Measurements from ENCODE around the gene MEAK7. TPM values are rescaled to one million over a fixed set of nuclear protein-coding genes. Genes with fewer than 3 reads are reported as not detected.

The MEAK7 gene
- total RNA-seq, 1 donor from 2014 or later: 28.5 TPM

DNA sequence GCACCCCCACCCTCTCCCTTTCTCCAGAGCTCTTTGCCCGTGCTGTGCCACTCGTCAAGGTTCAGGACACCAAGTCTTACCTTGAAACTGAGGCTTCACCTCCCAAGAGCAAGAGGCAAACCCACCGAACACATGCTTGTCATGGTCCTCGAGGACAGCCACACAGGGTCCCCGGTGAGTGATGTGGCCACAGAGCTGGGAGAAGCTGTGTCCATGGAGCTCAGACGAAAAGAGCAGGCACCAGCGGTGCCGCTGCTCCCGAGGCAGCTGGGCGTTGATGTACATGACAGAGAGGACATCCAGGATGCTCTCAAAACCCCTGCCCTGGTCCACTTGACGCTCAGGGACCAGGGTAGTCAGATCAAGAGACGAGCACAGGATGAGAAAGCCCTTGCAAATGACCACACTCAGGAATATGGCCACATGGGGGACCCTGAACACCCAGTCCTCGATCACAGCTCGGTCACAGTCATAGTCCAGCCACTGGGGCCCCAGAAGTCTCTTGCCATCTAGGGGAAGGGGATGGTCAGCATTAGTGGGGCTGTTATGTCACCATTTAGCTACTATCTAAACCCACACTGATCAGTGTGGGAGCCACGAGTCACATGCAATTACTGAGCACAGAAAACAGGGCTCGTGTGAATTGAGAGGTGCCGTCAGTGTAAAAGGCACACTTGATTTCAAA lies 17.8 kb downstream of the MEAK7 start:
- intact Hi-C loops (cut with DNase I): loop anchor here (10.0 kb wide), 1 partner anchor 522 kb away; the partner anchor contains the start of gene NECAB2
- Histone ChIP-seq H3K4me1 (peaks cover 4% of the 10 kb centered on the region), H3K27me3 (no peaks in the 10 kb centered on the region), H3K4me3 (no peak overlapping the region), H3K9me3 (no peaks in the 10 kb centered on the region), H3K36me3 (peaks cover 0 to 31% of the 10 kb centered on the region in 2 donors), H3K27ac (no peak overlapping the region)
- TF ChIP-seq POLR2AphosphoS5 (IDR thresholded peaks at IDR 0.05; ENCODE audit: insufficient read depth in 1 of 2, low read depth in 1 of 2): no peak
- DNase-seq (ENCODE audit: extremely low spot score in 2 of 2): peak; percentile 67 to 77

DNA sequence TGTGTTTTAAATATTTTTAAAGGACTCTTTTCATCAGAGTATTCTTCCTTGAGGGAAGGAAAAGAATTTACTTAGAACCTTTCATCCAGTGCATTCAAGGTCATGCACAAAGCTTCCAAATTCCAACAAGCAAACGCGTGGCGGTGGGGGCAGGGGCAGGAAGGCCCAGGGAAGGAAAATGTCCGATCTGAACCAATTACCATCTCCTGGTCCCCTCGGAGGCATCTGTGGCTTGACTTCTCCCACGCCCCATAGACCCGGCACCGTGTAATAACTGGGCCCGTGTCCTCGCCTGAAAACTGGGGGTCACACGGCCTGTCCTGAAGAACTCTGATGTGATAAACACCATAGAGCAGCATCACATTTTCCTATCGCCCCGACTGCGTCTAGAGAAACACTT lies 18.3 kb downstream of the MEAK7 start:
- TF ChIP-seq CTCF (IDR thresholded peaks at IDR 0.05) (no peak), POLR2AphosphoS5 (IDR thresholded peaks at IDR 0.05; ENCODE audit: insufficient read depth in 1 of 2, low read depth in 1 of 2) (no peak), POLR2A (IDR thresholded peaks at IDR 0.05) (no peak)
- Histone ChIP-seq H3K36me3 (peaks cover 0 to 34% of the 10 kb centered on the region in 2 donors), H3K27ac (no peak overlapping the region), H3K27me3 (no peaks in the 10 kb centered on the region), H3K4me1 (peaks cover 4% of the 10 kb centered on the region), H3K9me3 (no peaks in the 10 kb centered on the region), H3K4me3 (no peak overlapping the region)
- intact Hi-C loops (cut with DNase I): loop anchor here (10.0 kb wide), 1 partner anchor 521 kb away; the partner anchor contains the start of gene NECAB2
- DNase-seq (ENCODE audit: extremely low spot score in 2 of 2): no peak

- H3K4me3 ChIP-seq: no peak overlapping the region
- H3K4me1 ChIP-seq: peaks cover 4% of the 10 kb centered on the region
- peaks cover 0 to 37% of the 10 kb centered on the region in 2 donors for H3K36me3 ChIP-seq
- TF ChIP-seq CTCF (IDR thresholded peaks at IDR 0.05) (no peak), POLR2A (IDR thresholded peaks at IDR 0.05) (no peak), POLR2AphosphoS5 (IDR thresholded peaks at IDR 0.05; ENCODE audit: insufficient read depth in 1 of 2, low read depth in 1 of 2) (no peak)
- peak; percentile 43 to 77 for DNase-seq (ENCODE audit: extremely low spot score in 2 of 2)
- H3K27me3 ChIP-seq: no peaks in the 10 kb centered on the region
- no peaks in the 10 kb centered on the region for H3K9me3 ChIP-seq
- intact Hi-C loops (cut with DNase I): loop anchor here (10.0 kb wide), 1 partner anchor 521 kb away; the partner anchor contains the start of gene NECAB2
- no peak overlapping the region for H3K27ac ChIP-seq
Measured at GRCh38 chr16:84485255-84486010, 19.0 kb downstream of the MEAK7 start.

DNA sequence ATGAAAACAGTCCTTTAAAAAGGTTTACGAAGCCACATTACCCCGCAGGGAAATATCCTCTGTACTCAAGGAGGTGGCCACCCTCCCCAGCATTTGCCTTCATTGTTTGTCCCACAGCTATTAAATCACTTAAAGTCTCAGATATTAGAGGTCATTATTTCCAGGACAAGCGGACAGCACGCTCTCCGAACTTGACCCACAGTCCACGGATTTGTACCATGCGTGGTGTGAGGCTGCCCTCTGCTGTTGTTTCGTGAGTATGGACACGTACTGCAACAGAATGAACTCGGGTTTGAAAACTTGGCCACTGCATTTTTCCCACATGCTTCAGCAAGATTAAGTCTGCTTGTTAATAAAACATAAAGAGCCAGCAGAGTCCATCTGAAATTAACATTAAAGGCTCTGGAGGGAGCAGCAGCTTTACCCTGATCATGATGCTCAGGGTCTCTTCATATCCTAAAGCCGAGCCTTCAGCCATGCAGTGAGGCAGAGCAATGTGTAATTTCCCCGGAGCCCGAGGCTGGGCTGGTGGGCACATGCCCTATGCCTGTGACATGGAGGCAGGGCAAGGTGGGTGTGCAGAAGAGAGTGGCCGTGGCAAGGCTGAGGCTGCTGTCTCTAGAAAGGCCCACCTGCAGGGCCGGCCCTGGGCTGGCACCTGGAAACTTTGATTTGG lies 19.7 kb downstream of the MEAK7 start:
- no peak overlapping the region for H3K4me3 ChIP-seq
- peaks cover 4% of the 10 kb centered on the region for H3K4me1 ChIP-seq
- no peak overlapping the region for H3K27ac ChIP-seq
- H3K9me3 ChIP-seq: no peaks in the 10 kb centered on the region
- peaks cover 0 to 41% of the 10 kb centered on the region in 2 donors for H3K36me3 ChIP-seq
- no peaks in the 10 kb centered on the region for H3K27me3 ChIP-seq
- intact Hi-C loops (cut with DNase I): loop anchor here (5.0 to 10.0 kb wide), 2 partner anchors 207 to 520 kb away; partner anchors contain the start of gene NECAB2
- TF ChIP-seq CTCF (IDR thresholded peaks at IDR 0.05): peak; percentile 59 to 78 (median 60)
- TF ChIP-seq POLR2AphosphoS5 (IDR thresholded peaks at IDR 0.05; ENCODE audit: insufficient read depth in 1 of 2, low read depth in 1 of 2): no peak
- TF ChIP-seq POLR2A (IDR thresholded peaks at IDR 0.05): no peak
- peak; percentile 52 to 62 for DNase-seq (ENCODE audit: extremely low spot score in 2 of 2)

DNA sequence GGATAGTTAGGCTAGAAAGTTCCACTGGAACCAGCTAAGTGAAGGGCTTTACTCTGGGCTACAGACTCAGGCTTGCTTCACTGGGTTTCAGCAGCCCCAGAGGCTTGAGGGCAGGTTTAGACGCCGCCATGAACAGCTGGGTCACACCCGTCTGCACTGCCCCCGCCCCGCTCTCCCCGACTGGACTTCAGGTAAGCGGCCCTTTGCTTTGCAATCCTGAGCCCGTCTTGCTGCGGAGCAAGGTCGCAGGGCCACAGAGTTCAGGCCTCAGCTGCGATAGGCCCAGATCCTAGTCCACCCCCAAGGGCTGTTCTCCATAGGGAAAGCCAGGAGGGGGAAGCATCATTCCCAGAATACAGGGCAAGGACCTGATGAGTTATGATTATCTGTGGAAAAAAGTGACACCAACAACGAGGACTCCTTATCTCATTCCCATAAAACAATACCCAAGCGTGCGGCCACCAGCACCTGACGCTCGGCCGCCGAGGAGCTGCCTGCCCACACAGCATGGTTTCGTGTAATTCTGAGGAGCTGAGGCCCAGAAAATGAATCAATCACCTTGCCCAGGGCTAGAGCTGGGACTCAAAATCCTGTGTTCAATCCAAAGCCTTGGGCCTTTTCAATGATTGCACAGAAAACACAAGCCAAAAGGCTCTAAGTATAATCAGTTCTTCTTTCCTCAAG lies 20.4 kb downstream of the MEAK7 start:
- Histone ChIP-seq H3K4me3 (no peak overlapping the region), H3K27ac (no peak overlapping the region), H3K9me3 (no peaks in the 10 kb centered on the region), H3K36me3 (peaks cover 0 to 37% of the 10 kb centered on the region in 2 donors), H3K4me1 (peaks cover 4% of the 10 kb centered on the region), H3K27me3 (no peaks in the 10 kb centered on the region)
- TF ChIP-seq CTCF (IDR thresholded peaks at IDR 0.05): no peak
- TF ChIP-seq POLR2A (IDR thresholded peaks at IDR 0.05): no peak
- no peak for TF ChIP-seq POLR2AphosphoS5 (IDR thresholded peaks at IDR 0.05; ENCODE audit: insufficient read depth in 1 of 2, low read depth in 1 of 2)
- peak; percentile 64 to 65 for DNase-seq (ENCODE audit: extremely low spot score in 2 of 2)
- intact Hi-C loops (cut with DNase I): loop anchor here (5.0 to 10.0 kb wide), 2 partner anchors 207 to 519 kb away; partner anchors contain the start of gene NECAB2
